ENCODE measurements around the gene PRODH.
"Not testable (repeated sequence)": the region's sequence is repeated elsewhere in the genome, so short reads cannot be mapped to it uniquely, and the experiment has no call there.

Gene PRODH, protein sequence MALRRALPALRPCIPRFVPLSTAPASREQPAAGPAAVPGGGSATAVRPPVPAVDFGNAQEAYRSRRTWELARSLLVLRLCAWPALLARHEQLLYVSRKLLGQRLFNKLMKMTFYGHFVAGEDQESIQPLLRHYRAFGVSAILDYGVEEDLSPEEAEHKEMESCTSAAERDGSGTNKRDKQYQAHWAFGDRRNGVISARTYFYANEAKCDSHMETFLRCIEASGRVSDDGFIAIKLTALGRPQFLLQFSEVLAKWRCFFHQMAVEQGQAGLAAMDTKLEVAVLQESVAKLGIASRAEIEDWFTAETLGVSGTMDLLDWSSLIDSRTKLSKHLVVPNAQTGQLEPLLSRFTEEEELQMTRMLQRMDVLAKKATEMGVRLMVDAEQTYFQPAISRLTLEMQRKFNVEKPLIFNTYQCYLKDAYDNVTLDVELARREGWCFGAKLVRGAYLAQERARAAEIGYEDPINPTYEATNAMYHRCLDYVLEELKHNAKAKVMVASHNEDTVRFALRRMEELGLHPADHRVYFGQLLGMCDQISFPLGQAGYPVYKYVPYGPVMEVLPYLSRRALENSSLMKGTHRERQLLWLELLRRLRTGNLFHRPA

DNA sequence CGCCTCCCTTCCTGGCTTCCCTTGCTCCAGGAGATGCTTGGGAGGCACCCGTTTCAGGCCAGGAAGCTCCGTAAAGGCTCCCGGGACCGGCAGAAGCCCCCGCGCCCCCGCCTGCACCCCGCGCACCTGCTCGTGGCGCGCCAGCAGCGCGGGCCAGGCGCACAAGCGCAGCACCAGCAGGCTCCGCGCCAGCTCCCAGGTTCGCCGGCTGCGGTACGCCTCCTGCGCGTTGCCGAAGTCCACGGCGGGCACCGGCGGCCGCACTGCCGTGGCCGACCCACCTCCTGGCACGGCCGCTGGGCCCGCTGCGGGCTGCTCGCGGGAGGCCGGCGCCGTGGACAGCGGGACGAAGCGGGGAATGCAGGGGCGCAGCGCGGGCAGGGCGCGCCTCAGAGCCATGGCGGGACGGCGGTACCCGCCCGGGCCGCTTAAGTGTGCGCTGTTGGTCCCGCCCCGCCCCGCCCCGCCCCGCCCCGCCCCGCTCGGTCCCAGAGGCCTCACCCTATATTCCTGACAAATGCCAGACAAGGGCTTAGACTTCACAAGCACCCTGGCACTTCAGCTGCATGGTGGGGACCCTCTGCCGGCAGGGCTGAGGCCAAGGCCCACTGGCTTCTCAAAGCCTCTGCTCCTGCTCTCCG, at the start of gene PRODH:
TSS of gene PRODH (minus strand) at position 405 of the 641 bp plus-strand sequence. CDS start at position 399, 6 bp downstream.
- no peak for DNase-seq

GRCh38 chr22:18985780-18986179, 49.7 kb upstream of the PRODH start:
- DNase-seq = no peak

- DNase-seq = no peak
Observed at GRCh38 chr22:18984564-18984963, 48.5 kb upstream of the PRODH start.

- no peak for DNase-seq
Observed at GRCh38 chr22:18983120-18983651, 47.1 kb upstream of the PRODH start.

DNA sequence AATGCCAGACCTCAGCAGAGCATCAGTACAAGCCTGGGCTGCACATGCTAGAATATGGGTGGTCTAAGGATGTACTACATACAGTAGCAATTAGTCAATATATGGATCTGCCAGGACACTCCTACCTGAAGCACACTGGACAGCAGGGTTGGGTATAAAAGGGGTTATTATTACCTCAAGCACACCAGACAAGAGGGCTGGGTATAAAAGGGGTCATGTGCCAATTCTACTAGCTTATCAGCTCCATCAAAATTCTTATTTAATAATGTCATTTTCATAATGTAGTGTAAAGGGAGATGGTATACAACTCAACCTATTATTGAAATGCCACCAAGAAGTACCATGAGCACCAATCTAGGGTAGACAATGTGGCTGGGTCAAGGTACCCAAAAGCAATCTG, 44.7 kb upstream of the PRODH start:
- no peak for DNase-seq

GRCh38 chr22:18979957-18980356, 43.9 kb upstream of the PRODH start:
- DNase-seq = no peak

DNA sequence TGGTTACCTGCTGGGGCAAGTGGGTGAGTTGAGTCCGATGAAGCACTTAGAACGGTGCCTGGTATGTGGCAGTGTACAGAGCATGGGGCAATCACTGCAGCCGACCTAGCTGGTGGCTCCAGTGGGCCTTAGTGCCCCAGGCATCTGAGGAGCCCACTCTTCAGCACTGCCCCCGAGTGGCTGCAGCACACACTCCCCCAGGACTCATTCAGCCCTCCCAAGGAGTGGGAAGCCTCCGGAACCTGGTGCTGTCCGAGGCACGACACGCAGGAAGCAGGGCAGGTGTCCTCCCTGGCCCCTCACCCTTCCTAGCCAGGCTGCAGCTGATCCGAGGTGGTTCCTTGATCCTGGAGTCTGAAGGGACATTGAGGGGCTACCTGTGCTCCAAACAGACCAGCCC, 42.4 kb upstream of the PRODH start:
- no peak for DNase-seq

GRCh38 chr22:18977824-18978425, 41.8 kb upstream of the PRODH start:
- DNase-seq = no peak

GRCh38 chr22:18976197-18976751, 40.2 kb upstream of the PRODH start:
- DNase-seq = no peak

DNA sequence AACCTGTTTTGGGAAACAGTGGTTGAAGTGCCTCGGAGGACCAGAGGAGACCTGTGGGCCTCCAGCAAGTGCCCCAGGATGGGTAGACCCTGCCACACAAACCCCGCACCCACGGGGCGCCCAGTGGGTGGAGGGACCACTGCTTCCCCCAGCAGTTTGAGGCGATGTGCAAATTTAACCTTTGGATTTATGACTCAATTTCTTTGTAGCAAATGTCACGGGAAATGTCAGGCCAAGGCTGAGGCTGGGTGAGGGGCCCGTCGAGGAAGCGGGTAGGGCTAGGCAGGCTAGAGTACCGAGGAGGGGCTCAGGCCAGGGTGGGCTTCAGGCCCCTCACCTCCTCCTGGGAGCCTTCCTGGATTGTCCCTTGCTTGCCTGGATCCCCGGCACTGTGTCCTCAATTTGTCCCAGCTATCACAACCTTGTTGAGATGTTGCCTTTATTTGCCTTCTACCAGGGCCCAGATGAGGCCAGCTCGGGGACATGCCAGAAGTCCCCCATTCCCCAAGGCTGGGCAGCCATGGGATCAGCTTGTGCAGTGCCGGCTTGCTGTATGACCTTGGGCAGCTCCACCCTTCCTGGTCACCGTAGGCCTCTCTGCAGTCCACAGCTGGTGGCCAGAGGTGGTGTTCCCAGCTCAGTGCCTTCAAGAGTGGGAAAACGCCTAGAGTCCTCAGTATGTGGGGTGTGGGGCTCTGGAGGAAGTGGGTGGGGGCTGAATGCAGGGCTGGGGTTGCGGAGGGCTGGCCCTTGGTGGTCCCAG, 39.5 kb upstream of the PRODH start:
- DNase-seq = no peak

DNA sequence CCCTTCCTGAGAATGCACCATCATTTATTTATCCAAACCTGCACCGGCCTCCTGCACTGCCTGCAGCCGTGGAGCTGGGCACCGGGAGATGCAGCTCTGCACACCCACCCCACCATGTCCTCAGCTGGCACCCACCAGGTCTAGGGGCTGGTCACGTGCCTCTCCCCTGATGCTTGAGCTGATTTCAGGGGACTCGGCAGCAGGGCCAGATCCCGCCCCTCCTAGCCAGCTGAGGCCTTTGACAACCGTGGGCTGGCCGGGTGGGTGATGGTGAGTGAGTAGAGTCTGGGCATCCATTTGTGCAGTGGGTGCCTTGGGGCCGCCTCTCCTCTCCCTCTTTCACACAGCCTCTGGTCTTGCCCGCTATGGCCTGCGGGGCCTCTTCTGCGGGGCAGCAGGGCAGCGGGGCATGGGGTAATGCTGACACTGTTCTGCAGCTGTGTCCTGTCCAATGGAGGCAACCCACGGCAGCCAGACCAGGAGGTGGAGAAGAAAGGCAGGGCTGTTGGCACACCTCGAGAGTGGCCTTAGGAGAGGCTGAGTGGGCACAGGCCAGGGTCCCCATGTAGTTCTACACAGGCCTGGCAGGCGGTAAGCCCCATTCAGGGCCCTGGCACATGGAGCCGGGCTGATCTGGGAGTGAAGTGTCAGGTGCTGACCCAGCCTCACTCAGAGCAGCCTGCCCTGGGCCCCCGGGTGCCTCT, 38.5 kb upstream of the PRODH start:
- no peak for DNase-seq

- no peak for DNase-seq
Observed at GRCh38 chr22:18973264-18974031, 37.4 kb upstream of the PRODH start.

DNA sequence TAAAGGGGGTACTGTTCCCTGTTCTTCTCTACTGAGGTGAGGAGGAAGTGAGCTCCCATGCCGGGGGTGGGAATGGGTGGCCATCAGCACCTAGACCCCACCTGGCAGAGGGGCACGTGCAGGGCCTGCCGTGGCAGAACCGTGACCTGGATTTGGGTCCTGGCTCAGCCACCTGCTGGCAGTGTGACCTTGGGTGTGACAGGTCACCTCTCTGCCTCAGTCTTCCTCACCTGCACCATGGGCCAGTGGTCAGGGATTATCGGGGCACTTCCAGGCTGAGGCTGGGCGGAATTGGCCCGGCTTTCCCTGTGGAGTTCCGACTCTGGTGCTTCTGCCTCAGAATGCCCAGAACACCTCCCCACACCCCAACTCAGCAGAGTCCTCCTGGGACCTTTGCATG, 36.5 kb upstream of the PRODH start:
- DNase-seq = not testable (repeated sequence)

- not testable (repeated sequence) for DNase-seq
Observed at GRCh38 chr22:18972029-18972428, 35.9 kb upstream of the PRODH start.

- DNase-seq = no peak
Observed at GRCh38 chr22:18971321-18971751, 35.2 kb upstream of the PRODH start.

DNA sequence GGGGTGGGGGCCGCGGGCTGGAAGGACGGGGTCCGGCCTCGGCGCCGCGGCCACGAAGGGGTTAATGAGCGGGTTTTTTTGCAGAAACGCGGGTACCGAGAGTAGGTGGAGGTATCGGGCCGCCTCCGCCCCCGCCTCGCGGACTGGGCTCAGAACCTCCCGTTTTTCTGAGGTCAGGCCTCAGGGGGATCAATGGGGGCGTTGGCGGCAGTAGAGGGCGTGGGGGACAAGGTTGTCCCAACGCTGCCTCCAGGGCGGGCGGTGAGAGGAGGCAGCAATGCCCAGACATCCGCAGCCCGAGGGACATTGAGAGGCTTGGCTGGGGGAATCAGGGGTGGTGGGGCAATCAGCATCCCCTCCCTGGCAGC, 34.8 kb upstream of the PRODH start:
- no peak for DNase-seq

DNA sequence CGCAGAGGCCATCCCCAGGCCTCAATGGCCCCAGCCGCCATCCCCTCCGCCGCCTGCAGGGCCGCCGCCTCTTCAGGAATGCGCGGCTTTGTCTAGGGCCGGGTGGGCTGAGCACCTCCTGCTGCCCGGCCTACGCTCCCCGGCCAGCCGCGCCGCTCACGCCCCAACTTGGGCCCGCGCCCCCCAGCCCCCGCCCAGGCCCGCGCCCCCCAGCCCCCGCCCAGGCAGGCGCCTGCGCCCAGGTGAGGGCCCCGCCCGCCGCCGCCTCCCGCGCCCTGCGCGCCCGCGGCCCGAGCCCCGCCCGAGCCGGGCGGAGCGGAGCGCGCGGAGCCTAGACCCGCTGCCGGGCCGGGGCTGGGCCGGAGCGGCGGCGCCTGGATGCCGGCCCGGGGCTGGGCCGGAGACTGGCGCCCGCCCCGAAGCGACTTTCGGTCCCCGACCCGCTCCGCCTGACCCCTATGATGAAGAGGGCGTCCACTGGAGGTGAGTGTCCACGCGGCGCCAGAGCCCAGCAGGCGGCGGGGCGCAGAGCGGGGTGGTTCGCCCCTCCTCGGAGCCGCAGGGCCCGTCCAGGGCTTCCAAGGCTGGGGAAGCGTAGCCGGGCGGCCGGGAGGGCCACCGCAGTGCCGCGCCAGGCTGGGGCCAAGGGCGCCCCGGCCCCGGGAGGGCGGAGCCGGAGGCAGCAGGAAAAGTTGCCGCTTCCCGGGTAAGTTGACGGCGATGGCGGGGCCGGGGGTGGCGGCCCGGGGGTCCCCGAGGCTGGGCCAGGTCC, 34.3 kb upstream of the PRODH start:
- DNase-seq = no peak

DNA sequence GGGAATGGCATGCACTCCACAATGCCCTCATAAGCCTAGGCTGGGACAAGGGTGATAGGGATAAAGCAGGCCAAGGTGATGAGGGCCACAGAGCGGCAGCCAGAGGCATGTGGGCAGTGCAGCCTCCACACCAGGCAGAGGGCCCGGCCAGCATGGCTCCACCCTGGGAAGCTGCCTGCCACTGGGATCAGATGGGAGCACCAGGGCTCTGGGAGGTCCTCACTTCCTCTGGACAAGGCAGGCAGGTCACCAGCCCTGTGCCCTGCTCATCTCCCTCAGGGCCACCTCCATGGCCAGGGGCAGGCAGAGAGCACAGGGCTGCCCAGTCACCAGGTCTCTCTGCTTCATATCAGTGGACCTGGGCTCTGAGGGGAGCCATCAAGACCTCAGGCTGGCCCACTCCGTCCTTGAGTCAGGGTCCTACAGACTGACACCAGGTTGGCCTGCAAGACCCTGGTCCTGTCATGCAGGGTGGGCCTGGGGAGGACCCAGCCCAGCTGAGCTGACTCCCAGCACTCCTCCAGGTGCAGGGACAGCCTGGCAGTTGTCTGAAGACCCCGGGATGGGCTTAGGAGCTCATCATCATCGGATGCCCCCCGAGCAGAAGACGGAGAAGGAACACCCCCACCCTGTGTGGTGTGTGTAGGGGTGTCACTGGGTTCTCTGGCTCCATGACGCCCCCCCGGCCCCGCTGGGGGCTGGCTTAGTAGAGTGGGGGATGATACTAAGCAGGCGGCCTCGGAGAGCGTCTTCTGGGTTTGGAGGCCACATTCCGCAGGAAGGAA, 33.3 kb upstream of the PRODH start:
- not testable (repeated sequence) for DNase-seq
